DMS79 treated with DMSO at 0.1 percent for 48 hours (cell line): ENCODE measurements around the gene IL13RA2.

Experiments
- DNase-seq: peaks from one replicate; lab custom pipeline; 2025; lab: John Stamatoyannopoulos, UW

The IL13RA2 gene

DNA sequence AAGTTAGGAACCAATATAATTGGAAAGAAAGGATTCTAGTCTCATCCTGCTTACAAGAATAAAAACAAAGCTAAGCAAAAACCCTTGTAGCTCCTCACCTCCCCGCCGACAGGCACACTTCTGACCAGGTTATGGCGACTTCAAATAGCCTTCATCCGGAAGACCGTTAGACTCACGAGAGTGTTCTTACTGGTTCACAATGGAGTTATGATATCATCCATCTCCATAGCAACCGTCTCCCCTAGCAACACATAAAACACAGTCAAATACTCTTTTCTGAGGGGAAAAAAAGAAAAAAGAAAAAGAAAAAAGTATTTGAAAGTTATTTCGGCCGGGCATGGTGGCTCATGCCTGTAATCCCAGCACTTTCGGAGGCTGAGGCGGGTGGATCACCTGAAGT, at the start of gene IL13RA2:
IL13RA2 (minus strand) TSS at position 162 of the 400 bp plus-strand sequence. CDS start 347 bp downstream, outside the sequence.
- DNase-seq = no peak

DNA sequence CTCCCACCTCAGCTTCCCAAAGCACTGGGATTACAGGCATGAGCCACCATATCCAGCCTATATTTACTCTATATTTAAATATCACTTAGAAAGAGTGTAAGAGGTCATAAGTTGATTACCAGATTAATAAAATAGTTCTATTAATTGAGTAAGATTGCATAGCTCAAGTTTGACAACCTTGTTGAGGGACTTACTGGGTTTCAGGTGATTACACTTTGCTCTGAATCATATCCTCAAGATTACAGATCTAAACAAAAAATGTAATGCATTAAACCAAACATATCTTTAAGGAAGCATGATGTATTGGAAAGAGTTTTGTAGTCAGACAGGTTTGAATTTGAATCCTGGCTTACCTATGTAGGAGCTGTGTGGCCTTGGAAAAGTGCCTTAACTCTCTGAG, 47.9 kb upstream of the IL13RA2 start:
- no peak for DNase-seq

GRCh38 chrX:115060013-115060412, 42.6 kb upstream of the IL13RA2 start:
- no peak for DNase-seq

DNA sequence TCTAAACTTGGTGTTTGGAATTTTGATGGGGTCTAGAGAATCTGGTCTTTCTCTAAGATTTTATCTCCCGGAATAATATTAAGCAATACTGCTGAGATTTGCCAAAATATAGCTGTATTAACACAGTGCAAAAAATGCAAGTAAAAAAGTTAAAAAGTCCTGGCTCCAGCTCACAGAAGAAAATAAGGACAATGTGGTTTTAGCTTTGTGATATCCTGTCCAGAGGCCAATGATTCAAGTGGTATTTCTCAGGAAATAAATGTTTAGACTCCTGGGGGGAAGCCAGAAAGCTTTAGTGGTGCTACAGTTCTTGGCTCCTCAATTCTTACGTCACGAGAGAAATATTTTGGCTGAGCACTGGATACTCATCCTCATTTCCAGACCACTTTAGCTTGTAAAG, 40.9 kb upstream of the IL13RA2 start:
- no peak for DNase-seq

GRCh38 chrX:115054876-115055275, 37.5 kb upstream of the IL13RA2 start:
- no peak for DNase-seq

DNA sequence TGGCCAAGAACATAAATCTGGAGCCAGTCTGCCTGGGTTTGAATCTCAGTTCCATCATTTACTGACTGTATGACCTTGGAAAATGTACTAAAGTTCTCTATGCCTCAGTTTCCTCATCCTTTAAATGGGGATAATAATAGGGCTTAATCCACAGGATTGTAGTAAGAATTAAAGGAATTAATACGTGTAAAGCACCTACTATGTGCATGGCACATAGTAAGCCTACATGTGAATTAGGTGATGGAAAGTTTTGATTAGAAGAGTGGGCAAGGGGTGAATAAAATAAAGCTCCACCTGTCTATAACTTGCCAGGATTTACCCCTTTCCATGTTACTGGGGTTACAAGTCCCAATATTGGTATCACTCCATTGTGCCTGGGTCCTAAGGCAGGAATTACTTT, 35.8 kb upstream of the IL13RA2 start:
- no peak for DNase-seq

- DNase-seq = no peak
Observed at GRCh38 chrX:115047715-115048114, 30.3 kb upstream of the IL13RA2 start.

DNA sequence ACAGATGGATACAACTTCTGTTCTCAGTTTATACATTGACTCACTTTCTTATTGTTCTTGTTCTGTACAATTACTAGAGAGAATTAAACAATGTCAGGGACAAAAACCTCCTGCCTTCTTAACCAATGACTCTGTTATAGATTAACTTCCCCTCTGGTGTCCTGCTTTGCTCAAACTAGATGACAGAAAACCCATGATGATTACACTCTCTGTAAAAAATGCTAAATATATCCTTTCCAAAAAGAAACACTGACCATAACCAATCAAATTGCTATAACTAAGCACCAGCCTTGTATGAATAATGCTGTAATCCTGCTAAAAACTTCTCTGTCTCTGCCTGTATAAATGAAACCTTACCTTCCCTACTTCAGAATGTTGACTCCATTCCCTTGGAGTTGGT, 29.8 kb upstream of the IL13RA2 start:
- DNase-seq = no peak

GRCh38 chrX:115040417-115040816, 23.0 kb upstream of the IL13RA2 start:
- DNase-seq = no peak

- no peak for DNase-seq
Observed at GRCh38 chrX:115038406-115038805, 21.0 kb upstream of the IL13RA2 start.

GRCh38 chrX:115036029-115036428, 18.6 kb upstream of the IL13RA2 start:
- DNase-seq = no peak

DNA sequence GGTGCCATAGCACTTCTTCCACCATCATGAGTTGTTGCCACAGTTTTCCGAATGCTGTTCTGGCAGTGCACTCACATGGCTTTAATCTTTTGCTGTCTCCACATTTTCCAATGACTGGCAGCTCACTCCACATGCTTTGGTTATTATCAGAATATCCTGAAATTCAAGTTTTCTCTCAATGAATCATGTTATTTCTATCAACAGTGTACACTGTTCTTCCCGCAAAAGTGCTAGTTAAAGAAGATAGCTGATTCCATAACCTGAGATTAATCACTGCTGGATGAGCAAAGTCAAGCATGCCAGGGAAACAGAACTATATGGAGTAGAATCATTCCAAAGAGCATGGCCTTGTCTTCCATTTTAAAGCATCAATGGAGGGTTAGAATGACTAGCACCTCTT, 14.6 kb upstream of the IL13RA2 start:
- no peak for DNase-seq

DNA sequence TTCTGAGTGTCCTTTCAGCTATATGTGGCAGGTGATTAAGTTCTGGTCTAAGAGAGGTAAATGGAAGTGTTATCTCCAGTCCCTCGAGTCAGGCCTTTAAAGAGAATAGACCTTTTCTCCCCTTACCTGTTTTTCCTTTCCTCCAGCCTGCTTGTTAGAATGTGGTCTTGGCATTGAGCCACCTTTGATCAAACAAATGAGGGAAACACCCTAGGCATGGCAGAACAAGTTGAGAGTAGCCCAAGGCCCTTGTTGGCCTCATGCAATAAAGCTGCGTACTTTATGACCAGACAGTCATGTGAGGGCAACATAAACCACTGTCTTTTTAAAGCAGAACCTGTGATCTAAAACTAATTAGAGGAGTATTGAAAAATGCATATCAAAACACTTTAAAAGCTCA, 13.2 kb upstream of the IL13RA2 start:
- peak; percentile 50 for DNase-seq

- no peak for DNase-seq
Observed at GRCh38 chrX:115029869-115030570, 12.6 kb upstream of the IL13RA2 start.

DNA sequence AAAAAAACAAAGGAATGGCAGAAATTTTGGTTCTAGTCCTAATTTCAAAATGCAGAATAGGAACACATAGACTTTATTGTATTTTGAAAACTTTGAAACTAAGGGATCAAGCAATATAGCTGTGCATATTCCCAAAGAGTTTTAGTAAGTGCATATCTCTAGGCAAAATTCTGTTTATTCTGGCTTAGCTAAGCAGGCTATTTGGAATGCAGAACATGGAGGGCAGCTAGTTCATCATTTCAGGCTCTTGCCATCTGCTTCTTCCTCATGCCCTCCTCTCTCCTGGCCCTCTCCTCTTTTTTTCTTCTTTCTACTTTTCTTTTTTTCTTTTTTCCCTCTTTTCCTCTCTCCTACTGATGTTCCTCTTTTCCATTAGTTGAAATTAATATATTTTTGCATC, 12.0 kb upstream of the IL13RA2 start:
- DNase-seq = no peak

GRCh38 chrX:115023811-115024210, 6.4 kb upstream of the IL13RA2 start:
- DNase-seq = no peak

GRCh38 chrX:115023139-115023538, 5.7 kb upstream of the IL13RA2 start:
- DNase-seq = no peak

DNA sequence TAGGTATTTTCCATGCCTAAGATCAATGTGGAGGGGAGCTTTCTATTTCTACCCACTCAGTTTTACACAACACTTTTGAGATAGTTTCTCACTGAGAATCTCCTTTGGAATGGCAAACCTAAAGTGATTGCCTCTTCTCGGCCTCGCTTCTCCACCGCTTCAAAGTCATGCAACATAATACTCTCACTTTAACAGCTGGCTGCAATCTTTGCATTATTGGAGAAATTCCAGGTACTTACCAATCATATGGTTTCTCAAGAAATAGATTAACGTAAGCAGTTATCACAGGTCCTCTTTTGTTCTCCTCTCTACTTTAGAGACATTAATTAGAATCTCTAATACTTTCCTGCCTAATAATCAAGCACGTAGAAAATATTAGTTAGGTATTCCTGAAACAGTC, 3.7 kb upstream of the IL13RA2 start:
- DNase-seq = no peak

- no peak for DNase-seq
Observed at GRCh38 chrX:115018944-115019343, 1.5 kb upstream of the IL13RA2 start.

DNA sequence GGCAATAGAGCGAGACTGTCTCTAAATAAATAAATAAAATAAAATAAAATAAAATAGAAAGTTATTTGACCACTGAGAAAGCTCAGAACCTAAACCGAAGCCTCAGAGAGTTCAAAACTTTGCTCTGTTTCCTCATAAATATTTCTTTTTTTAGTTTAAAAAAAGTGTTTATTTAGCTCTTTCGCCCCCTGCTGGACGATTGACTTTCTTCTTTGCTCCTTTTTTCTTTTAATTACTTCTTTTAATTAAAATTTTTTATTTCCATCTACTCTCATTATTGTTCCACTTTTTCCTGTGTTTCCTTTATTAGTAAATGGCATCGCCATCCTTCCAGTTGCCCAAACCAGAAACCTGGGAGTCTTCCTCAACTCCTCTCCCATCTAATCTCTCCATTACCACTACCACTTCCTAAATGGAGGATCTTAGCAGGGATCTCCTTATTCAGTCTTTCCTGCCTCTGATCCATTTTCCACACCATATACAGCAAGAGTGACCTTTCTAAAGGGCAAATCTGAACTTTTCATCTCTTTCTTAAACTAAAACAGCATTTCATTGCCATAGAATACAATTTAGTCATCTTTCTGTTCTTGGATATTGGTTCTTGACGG, 728 bp upstream of the IL13RA2 start:
- DNase-seq = no peak

DNA sequence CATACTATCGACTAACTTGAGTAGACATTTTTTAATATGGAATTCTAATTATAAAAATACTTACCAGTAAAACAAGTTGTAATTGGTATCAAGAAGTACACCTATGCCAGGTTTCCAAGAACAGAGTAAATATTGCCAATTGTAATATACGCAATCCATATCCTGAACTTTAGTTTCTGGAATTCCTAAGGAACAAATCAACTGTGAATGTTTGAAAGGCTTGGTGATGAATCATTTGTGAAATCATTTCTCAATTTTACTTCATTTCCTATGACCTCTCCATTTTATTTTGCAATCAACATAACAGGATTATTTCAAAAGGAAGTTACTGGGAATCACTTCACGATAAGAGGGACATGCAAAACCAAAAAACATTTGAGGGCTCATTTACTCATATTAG, 3.7 kb downstream of the IL13RA2 start:
- DNase-seq = no peak

DNA sequence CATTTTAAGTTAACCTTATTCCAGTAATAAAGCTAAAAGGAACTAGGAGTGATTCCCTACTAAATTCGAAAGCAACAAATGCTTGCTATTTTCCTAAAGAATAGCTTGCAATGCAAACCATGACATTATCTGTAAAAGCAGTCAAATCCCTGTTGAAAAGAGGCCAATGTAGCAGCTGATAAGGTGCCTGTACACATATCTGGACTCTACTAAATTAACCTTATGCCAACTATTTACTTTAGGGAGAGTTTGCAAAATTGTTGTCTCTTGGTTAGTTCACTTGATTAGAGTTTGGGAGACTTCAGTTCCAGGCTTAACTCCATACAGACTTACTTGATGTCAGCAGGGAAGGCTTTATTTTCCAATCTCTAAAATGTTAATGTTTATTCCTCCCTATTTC, 6.0 kb downstream of the IL13RA2 start:
- no peak for DNase-seq

GRCh38 chrX:114999906-115000305, 17.5 kb downstream of the IL13RA2 start:
- no peak for DNase-seq

- DNase-seq = no peak
Observed at GRCh38 chrX:114997779-114998178, 19.6 kb downstream of the IL13RA2 start.
